GM13976 (cell line): ENCODE measurements around the gene ERCC5.
A peak's percentile ranks its signal among the peaks of the same experiment; 100 is the strongest.

Source experiments
- DNase-seq: peaks from one replicate; pipeline ENCODE4 v3.0.0; 2012; ENCODE audit warnings: low spot score
- in situ Hi-C: fragments of 300-500 bp; cut with MboI; formaldehyde crosslinking; loops from one replicate; pipeline ENCODE4 v1.12.0; 2022; ENCODE audit warnings: low sequenced_read_pairs, mixed read lengths, inconsistent platforms; ENCODE audit not compliant: unreplicated experiment
- TF ChIP-seq, protein P1 (sequence below): IDR thresholded peaks from 2 replicates; pipeline ENCODE4 v1.5.1; 2012; ENCODE audit warnings: borderline replicate concordance, mild to moderate bottlenecking; ENCODE audit not compliant: insufficient read depth; ENCODE audit errors: extremely low read depth, missing control alignments, control extremely low read depth

Gene ERCC5

DNA sequence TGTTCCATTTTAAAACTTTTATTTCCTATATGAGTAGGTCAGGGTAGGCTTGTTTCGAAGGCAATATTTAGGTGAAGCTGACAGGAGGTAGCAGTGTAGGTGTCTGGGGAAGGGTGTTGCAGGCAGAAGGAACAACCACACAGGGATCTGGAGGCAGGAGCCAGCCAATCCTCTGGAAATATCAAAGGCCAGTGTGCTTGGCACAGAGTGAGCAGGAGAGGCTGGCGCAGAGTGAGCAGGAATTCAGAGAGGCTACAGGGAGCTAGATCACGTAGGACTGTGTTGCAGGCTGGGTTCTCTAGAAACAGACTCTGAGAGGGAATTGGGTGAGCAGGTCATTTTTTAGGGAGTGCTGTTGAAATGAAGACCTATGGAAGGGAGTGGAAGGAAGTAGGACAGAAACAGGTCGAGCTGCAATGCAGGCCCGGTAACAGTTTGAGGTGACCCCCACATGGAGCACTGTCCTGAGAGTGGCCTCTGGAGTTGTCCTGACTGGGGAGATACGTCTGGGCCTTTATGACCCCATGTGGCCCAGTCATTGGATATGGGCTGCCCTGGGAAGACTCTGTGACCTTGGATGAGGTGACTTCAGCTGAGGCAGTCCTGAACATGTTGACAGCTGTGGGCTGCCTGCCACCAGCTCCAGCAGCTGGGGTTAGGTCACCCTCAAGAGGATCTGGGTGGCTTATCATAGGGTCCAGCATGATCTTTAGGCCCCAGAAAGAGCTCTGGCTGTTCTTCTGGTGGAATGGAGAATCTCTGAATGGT lies 51.7 kb downstream of the ERCC5 start:
- TF ChIP-seq, protein P1, sequence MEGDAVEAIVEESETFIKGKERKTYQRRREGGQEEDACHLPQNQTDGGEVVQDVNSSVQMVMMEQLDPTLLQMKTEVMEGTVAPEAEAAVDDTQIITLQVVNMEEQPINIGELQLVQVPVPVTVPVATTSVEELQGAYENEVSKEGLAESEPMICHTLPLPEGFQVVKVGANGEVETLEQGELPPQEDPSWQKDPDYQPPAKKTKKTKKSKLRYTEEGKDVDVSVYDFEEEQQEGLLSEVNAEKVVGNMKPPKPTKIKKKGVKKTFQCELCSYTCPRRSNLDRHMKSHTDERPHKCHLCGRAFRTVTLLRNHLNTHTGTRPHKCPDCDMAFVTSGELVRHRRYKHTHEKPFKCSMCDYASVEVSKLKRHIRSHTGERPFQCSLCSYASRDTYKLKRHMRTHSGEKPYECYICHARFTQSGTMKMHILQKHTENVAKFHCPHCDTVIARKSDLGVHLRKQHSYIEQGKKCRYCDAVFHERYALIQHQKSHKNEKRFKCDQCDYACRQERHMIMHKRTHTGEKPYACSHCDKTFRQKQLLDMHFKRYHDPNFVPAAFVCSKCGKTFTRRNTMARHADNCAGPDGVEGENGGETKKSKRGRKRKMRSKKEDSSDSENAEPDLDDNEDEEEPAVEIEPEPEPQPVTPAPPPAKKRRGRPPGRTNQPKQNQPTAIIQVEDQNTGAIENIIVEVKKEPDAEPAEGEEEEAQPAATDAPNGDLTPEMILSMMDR: no peak
- in situ Hi-C loops: no loop called here
- no peak for DNase-seq

DNA sequence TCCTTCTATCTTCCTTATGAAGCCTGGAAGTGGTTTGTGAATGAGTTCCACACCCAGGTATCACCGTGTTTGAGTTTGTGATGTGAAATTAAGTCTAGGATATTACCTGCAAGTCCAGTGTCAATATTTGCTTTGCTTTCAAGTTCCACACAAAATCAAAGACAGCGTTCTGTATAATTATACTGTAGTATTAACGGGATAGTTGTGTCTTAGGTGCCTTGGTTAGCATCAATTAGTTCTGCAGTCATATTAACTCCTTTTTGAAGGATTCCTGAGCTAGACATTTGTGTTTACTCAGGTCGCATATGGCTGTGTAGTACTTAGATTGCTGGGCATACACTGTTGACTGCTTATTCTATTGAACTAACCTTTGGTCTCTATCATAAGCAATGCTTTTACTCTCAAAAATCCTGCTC lies 54.4 kb downstream of the ERCC5 start:
- in situ Hi-C loops: loop anchor here (25.0 kb wide), 1 partner anchor 862 kb away; no protein-coding TSS in a partner anchor
- no peak for DNase-seq

DNA sequence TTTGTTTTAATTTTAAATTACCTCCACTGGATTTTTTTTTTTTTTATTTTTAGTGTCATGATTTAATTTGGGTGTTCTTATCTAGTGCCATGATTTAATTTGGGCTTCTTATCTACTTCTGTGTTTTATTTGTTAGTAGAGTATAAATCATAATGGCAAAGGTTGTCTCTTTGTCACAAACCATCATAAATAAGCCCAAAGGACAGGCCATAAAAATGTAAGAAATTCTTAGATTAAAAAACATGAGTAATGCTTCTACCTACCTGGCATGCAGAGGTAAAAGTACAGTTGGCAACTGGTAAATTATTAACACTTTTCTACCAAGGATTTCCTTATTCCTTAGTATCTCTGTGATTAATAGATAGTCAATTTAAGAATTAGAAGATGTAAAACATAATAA lies 55.2 kb downstream of the ERCC5 start:
- in situ Hi-C loops: loop anchor here (25.0 kb wide), 1 partner anchor 861 kb away; no protein-coding TSS in a partner anchor
- DNase-seq: no peak
- TF ChIP-seq, protein P1: no peak

More for the DNA sequence above, 54.4 kb downstream of the ERCC5 start:
- TF ChIP-seq, protein P1: no peak

DNA sequence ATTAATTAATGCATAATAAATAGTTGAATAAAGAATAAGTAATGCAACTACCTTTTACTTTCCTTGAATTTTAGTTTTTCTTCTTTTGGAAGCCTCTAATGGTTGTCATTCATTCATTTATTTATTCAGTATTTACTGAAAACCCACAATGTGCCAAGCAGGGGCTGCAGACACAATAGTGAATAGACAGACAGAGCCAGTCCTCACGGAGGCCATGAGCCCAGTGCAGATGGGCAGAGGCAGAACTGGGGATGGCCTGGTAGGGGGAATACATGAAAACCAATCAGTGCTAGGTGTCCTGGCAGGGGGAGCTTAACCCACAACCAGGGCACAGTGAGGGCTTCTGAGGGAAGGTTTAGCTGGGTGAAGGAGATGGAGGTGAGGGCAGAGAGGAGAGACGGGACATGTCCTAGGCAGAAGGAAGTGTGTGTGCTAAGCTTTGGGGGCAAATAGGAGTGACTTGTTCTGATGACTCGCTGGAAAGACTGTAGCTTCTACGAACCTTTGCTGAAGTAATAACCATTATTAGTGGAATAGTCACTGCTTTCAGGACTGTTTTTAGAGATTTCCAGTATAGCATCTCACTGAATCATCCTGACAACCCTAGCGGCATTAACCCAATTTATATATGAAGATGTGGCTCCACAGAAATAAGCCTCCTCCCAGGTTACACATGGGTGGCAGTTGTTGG lies 55.9 kb downstream of the ERCC5 start:
- DNase-seq: no peak
- in situ Hi-C loops: loop anchor here (25.0 kb wide), 1 partner anchor 861 kb away; no protein-coding TSS in a partner anchor
- TF ChIP-seq, protein P1: no peak

DNA sequence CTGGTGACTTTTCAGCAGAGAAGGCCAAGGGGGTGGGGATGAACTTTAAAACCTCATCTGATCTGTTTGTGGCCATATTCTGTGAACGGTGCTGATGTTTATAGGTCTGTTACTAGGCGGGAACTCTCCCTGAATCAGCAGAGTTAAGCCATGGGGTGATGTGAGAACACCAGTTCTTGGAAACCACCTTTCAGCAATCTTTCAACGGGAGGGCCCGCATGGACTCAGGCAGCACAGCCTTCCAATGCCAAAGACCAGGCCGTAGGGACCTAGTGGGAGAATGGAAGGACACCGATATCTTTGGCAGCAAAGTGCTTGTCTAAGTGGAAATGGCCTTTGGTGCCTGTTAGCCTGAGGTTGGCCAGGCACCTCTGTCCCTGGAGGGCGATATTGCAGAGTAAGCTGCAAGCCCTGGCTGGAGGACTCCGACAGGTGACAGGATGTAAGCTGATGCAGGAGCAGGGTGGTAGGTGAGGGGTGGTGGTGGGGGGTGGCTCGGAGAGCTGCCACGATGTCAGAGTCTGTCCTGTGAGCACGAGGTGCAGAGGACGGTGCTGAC lies 57.0 kb downstream of the ERCC5 start:
- TF ChIP-seq, protein P1: no peak
- in situ Hi-C loops: loop anchor here (25.0 kb wide), 1 partner anchor 859 kb away; no protein-coding TSS in a partner anchor

DNA sequence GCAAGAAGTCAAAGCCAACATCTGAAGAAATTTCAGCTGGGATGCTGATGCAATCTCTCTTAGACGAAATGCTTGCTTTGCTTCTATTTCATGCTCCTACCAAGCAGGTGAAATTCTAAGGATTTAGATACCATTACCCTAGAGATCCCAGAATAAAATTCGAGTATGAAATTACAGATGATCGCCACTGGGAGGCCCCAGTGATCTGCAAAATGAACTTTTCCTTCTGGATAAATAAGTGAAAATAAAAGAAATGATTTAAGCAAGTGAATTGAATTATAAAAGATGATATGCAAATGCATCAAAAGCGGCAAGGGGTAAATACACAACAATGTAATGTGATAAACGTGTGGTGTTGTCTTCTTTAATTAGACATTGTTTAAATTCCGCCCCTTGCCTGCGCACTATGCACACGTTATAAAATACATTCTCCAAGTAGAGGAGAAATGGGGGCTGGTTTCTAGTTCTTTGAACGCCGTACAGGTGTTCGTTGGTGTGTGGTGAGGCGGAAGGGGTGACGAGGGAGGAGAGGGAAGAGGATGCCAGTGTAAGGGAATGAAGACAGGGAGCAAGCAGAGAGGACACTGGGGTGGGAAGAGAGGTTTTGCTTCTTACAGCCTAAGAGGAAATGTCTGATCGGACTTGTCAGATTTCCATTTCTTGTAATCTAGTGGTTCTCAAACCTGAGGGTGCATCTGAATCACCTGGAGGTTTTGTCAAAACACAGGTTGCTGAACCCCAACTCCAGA lies 58.0 kb downstream of the ERCC5 start:
- no peak for DNase-seq
- in situ Hi-C loops: loop anchor here (25.0 kb wide), 1 partner anchor 858 kb away; no protein-coding TSS in a partner anchor
- TF ChIP-seq, protein P1: peak; percentile 22

More for the DNA sequence above, 57.0 kb downstream of the ERCC5 start:
- no peak for DNase-seq
